Endodermal cell (in vitro differentiated cells): ENCODE measurements around the gene RSBN1. TPM values are rescaled to one million over a fixed set of nuclear protein-coding genes. Genes with fewer than 3 reads are reported as not detected.

Experiments used
- DNase-seq: peaks from one replicate; pipeline ENCODE4 v3.0.0-alpha.2; 2017
- H3K27ac ChIP-seq: 2 replicates; pipeline ENCODE4 v1.5.1; 2013; ENCODE audit warnings: mild to moderate bottlenecking, low read depth, low read length, moderate library complexity
- H3K27me3 ChIP-seq: 2 replicates; pipeline ENCODE4 v1.6.1; 2013; ENCODE audit warnings: mild to moderate bottlenecking, low read length, moderate library complexity; ENCODE audit not compliant: insufficient read depth, control insufficient read depth, poor library complexity, severe bottlenecking
- H3K36me3 ChIP-seq: 2 replicates; pipeline ENCODE4 v1.7.0; 2013; ENCODE audit warnings: mild to moderate bottlenecking, low read length, moderate library complexity; ENCODE audit not compliant: control insufficient read depth, insufficient read depth
- H3K4me1 ChIP-seq: one replicate; pipeline ENCODE4 v1.7.0; 2013; ENCODE audit warnings: low read length; ENCODE audit not compliant: control insufficient read depth, insufficient read depth
- H3K4me3 ChIP-seq: 2 replicates; pipeline ENCODE4 v1.5.1; 2013; ENCODE audit warnings: mild to moderate bottlenecking, low read length, moderate library complexity
- H3K9ac ChIP-seq: 2 replicates; pipeline ENCODE4 v1.6.1; 2013; ENCODE audit warnings: mild to moderate bottlenecking, low read length, moderate library complexity; ENCODE audit not compliant: poor library complexity, severe bottlenecking; ENCODE audit errors: extremely low read depth
- H3K9me3 ChIP-seq: 2 replicates; pipeline ENCODE4 v1.6.1; 2013; ENCODE audit warnings: mild to moderate bottlenecking, low read length, moderate library complexity; ENCODE audit not compliant: control insufficient read depth
- H3K27ac Mint-ChIP-seq: 2 replicates; pipeline ENCODE4 v1.8.0; 2020; ENCODE audit warnings: mixed read lengths
- H3K27me3 Mint-ChIP-seq: 2 replicates; pipeline ENCODE4 v1.8.0; 2021; ENCODE audit warnings: mild to moderate bottlenecking, mixed read lengths; ENCODE audit not compliant: insufficient read depth
- H3K36me3 Mint-ChIP-seq: 2 replicates; pipeline ENCODE4 v1.8.0; 2020; ENCODE audit warnings: low read depth, mixed read lengths
- H3K4me1 Mint-ChIP-seq: 2 replicates; pipeline ENCODE4 v1.8.0; 2020; ENCODE audit warnings: mixed read lengths
- H3K4me3 Mint-ChIP-seq: 2 replicates; pipeline ENCODE4 v1.8.0; 2020; ENCODE audit warnings: mild to moderate bottlenecking, moderate library complexity, mixed read lengths
- H3K9me3 Mint-ChIP-seq: 2 replicates; pipeline ENCODE4 v1.8.0; 2020; ENCODE audit warnings: mild to moderate bottlenecking, mixed read lengths
- WGBS, 2 experiments: methylation state at CpG; one replicate each; pipeline versions ENCODE4 v1.1.5 to v1.1.7; 2013; ENCODE audit warnings: missing lambda C conversion rate in 2 of 2, mixed read lengths in 1 of 2; ENCODE audit not compliant: insufficient coverage in 1 of 2, insufficient read length in 1 of 2; 5-methylcytosine and 5-hydroxymethylcytosine counted together
- total RNA-seq, 2 donors: library from RNA; stranded (reverse); fragmentation: NEBNext Ultra II Directional in 1 of 2; extraction: Animal tissue kit (Norgen Biotek cat#: 25700) in 1 of 2; gene quantifications; 2 replicates in 1 of 2; 3 replicates in 1 of 2; pipeline ENCODE4 v1.2.1, GENCODE V29; 2021
- TF ChIP-seq, protein P1 (sequence below): fragments of 200-600 bp; sonication (generic); conservative IDR thresholded peaks from 2 replicates; pipeline ENCODE4 v1.5.0; 2021; ENCODE audit warnings: antibody characterized with exemption, mild to moderate bottlenecking

Gene RSBN1
- total RNA-seq, 2 donors from 2014 or later, result 13.7 to 17.5 TPM

GRCh38 chr1:113793878-113794834, 18.1 kb downstream of the RSBN1 start:
- no peak overlapping the region for H3K27ac Mint-ChIP-seq
- H3K4me1 Mint-ChIP-seq, result peaks cover 12% of the 10 kb centered on the region
- Histone ChIP-seq H3K36me3 (peaks cover 42% of the 10 kb centered on the region), H3K4me3 (no peak overlapping the region), H3K9ac (no peak overlapping the region), H3K27me3 (no peaks in the 10 kb centered on the region), H3K27ac (no peak overlapping the region), H3K4me1 (no peaks in the 10 kb centered on the region), H3K9me3 (no peaks in the 10 kb centered on the region)
- H3K27me3 Mint-ChIP-seq, result no peaks in the 10 kb centered on the region
- peaks cover 26% of the 10 kb centered on the region for H3K36me3 Mint-ChIP-seq
- no peak overlapping the region for H3K4me3 Mint-ChIP-seq
- no peak for DNase-seq
- TF ChIP-seq, protein P1, sequence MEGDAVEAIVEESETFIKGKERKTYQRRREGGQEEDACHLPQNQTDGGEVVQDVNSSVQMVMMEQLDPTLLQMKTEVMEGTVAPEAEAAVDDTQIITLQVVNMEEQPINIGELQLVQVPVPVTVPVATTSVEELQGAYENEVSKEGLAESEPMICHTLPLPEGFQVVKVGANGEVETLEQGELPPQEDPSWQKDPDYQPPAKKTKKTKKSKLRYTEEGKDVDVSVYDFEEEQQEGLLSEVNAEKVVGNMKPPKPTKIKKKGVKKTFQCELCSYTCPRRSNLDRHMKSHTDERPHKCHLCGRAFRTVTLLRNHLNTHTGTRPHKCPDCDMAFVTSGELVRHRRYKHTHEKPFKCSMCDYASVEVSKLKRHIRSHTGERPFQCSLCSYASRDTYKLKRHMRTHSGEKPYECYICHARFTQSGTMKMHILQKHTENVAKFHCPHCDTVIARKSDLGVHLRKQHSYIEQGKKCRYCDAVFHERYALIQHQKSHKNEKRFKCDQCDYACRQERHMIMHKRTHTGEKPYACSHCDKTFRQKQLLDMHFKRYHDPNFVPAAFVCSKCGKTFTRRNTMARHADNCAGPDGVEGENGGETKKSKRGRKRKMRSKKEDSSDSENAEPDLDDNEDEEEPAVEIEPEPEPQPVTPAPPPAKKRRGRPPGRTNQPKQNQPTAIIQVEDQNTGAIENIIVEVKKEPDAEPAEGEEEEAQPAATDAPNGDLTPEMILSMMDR, result no peak
- no peaks in the 10 kb centered on the region for H3K9me3 Mint-ChIP-seq
- 92 to 93% methylated on average over 7 to 9 of the region's 9 CpGs for WGBS, 2 experiments

DNA sequence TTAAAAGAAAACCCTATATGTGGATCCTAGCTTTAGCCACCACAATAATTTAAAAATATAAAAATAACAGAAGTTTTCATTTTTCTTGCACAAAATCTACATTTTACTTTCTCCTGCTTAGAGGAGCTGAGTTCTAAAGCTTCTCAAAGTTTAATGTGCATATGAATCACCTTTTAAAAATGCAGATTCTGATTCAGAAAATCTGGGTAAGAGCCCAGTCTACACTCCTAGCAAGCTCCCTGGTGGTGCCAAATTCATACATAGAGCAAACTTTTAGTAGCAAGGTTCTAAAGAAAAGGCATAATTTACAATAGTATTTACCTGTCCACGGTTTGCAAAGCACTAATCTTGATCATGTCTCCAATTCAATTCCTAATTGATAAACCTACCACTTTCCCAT, 19.3 kb downstream of the RSBN1 start:
- no peak for DNase-seq
- no peaks in the 10 kb centered on the region for H3K9me3 Mint-ChIP-seq
- H3K36me3 ChIP-seq, result peaks cover 42% of the 10 kb centered on the region
- TF ChIP-seq, protein P1, result no peak
- 91 to 100% methylated on average over 1 of the region's 1 CpG for WGBS, 2 experiments
- H3K9me3 ChIP-seq, result no peaks in the 10 kb centered on the region
- no peaks in the 10 kb centered on the region for H3K27me3 Mint-ChIP-seq
- H3K9ac ChIP-seq, result no peak overlapping the region
- no peaks in the 10 kb centered on the region for H3K27me3 ChIP-seq
- H3K4me3 Mint-ChIP-seq, result no peak overlapping the region
- H3K4me1 ChIP-seq, result no peaks in the 10 kb centered on the region
- H3K36me3 Mint-ChIP-seq, result peaks cover 26% of the 10 kb centered on the region
- H3K27ac ChIP-seq, result no peak overlapping the region
- no peak overlapping the region for H3K4me3 ChIP-seq
- H3K27ac Mint-ChIP-seq, result no peak overlapping the region
- peaks cover 18% of the 10 kb centered on the region for H3K4me1 Mint-ChIP-seq

- no peak for DNase-seq
- Mint-ChIP-seq H3K4me3 (no peak overlapping the region), H3K4me1 (peaks cover 18% of the 10 kb centered on the region), H3K36me3 (peaks cover 21% of the 10 kb centered on the region), H3K9me3 (no peaks in the 10 kb centered on the region), H3K27me3 (no peaks in the 10 kb centered on the region), H3K27ac (no peak overlapping the region)
- H3K27me3 ChIP-seq, result no peaks in the 10 kb centered on the region
- peaks cover 37% of the 10 kb centered on the region for H3K36me3 ChIP-seq
- H3K4me1 ChIP-seq, result no peaks in the 10 kb centered on the region
- TF ChIP-seq, protein P1, result no peak
- H3K27ac ChIP-seq, result no peak overlapping the region
- WGBS, 2 experiments, result 92 to 100% methylated on average over 4 to 5 of the region's 5 CpGs
- no peak overlapping the region for H3K9ac ChIP-seq
- no peak overlapping the region for H3K4me3 ChIP-seq
- H3K9me3 ChIP-seq, result no peaks in the 10 kb centered on the region
Observed at GRCh38 chr1:113792471-113792870, 19.8 kb downstream of the RSBN1 start.
